K562 (cell line): ENCODE data around the gene MYOM3. TPM values are rescaled to one million over a fixed set of nuclear protein-coding genes. Genes with fewer than 3 reads are reported as not detected.

ENCODE experiments used
- ATAC-seq: fragments of 200-7000 bp; cut with Tn5 transposase; 3 replicates; pipeline ENCODE4 v1.9.1; 2020; ENCODE audit warnings: moderate library complexity
- BruUV-seq: library from RNA; stranded (reverse); fragments of 400-500 nt; replicated peaks from 2 replicates; lab custom pipeline; 2021; lab: Mats Ljungman, UMichigan
- CTCF ChIA-PET: fragments of 300-600 bp; formaldehyde crosslinking; extraction: SDS; loops from one replicate; lab custom pipeline; 2021; ENCODE audit warnings: low intra/inter-chr PET ratio; lab: Yijun Ruan, JAX
- POLR2A ChIA-PET: fragments of 300-600, 350-650 bp; sonication (Branson Sonifier 250); formaldehyde crosslinking; extraction: SDS; loops from one replicate; lab custom pipeline; 2021; ENCODE audit warnings: antibody characterized with exemption, inconsistent platforms; lab: Yijun Ruan, JAX
- DNase-seq, 4 experiments: peaks; one replicate each; pipeline versions ENCODE4 v3.0.0 to v3.0.0-alpha.2; 2011 to 2018; ENCODE audit warnings: low spot score in 3 of 4, mixed read lengths in 3 of 4; ENCODE audit errors: extremely low read depth in 1 of 4
- FAIRE-seq: peaks from 2 replicates; lab custom pipeline; 2011; peaks lifted over from hg19 to GRCh38; lab: Jason Lieb, UNC
- H2AFZ ChIP-seq: 2 replicates; pipeline ENCODE4 v1.6.0; 2011; ENCODE audit warnings: low read depth, low read length, control low read depth, inconsistent platforms
- H3K27ac ChIP-seq: fragments of 200-600 bp; 3 replicates; pipeline ENCODE4 v1.8.0; 2011; ENCODE audit warnings: low read depth, mild to moderate bottlenecking, control low read depth, inconsistent platforms, low read length, moderate library complexity, mixed read lengths; ENCODE audit errors: extremely low read depth
- H3K27me3 ChIP-seq, 2 experiments: fragments of 300-600 bp in 1 of 2; 2 replicates in 1 of 2; 3 replicates in 1 of 2; pipeline versions ENCODE4 v1.6.0 to v1.8.0; 2011; ENCODE audit warnings: inconsistent platforms in 2 of 2, low read length in 2 of 2, mild to moderate bottlenecking in 1 of 2, mixed read lengths in 1 of 2, moderate library complexity in 1 of 2; ENCODE audit not compliant: control insufficient read depth in 2 of 2, insufficient read depth in 2 of 2
- H3K36me3 ChIP-seq: fragments of 300-600 bp; 3 replicates; pipeline ENCODE4 v1.8.0; 2011; ENCODE audit warnings: mild to moderate bottlenecking, low read length, inconsistent platforms; ENCODE audit not compliant: control insufficient read depth, insufficient read depth
- H3K4me1 ChIP-seq, 2 experiments: fragments of 200-600 bp in 1 of 2; replicated peaks in 1 of 2; 2 replicates in 1 of 2; 3 replicates in 1 of 2; pipeline versions ENCODE4 v1.5.1 to v1.8.0; 2011; ENCODE audit warnings: inconsistent platforms in 2 of 2, low read length in 2 of 2, mild to moderate bottlenecking in 1 of 2, mixed read lengths in 1 of 2, moderate library complexity in 1 of 2; ENCODE audit not compliant: control insufficient read depth in 2 of 2, insufficient read depth in 2 of 2
- H3K4me2 ChIP-seq: 2 replicates; pipeline ENCODE4 v1.6.1; 2011; ENCODE audit warnings: low read length, control low read depth, inconsistent platforms, mixed read lengths; ENCODE audit not compliant: insufficient read depth
- H3K4me3 ChIP-seq: fragments of 200-600 bp; sonication (generic), shearing (Covaris generic); 2 replicates; pipeline ENCODE4 v1.5.1; 2016; ENCODE audit warnings: control low read depth, inconsistent platforms
- H3K79me2 ChIP-seq: fragments of 200-600 bp; 3 replicates; pipeline ENCODE4 v1.8.0; 2011; ENCODE audit warnings: low read length, inconsistent platforms; ENCODE audit not compliant: control insufficient read depth, insufficient read depth
- H3K9ac ChIP-seq, 2 experiments: 2 replicates each; pipeline versions ENCODE4 v1.6.0 to v1.6.1; 2011; ENCODE audit warnings: low read depth in 2 of 2, low read length in 2 of 2, control low read depth in 1 of 2, inconsistent platforms in 1 of 2, mild to moderate bottlenecking in 1 of 2, mixed read lengths in 1 of 2; ENCODE audit not compliant: insufficient read depth in 1 of 2
- H3K9me1 ChIP-seq: one replicate; pipeline ENCODE4 v1.6.0; 2011; ENCODE audit warnings: inconsistent platforms, mild to moderate bottlenecking, low read length, moderate library complexity; ENCODE audit not compliant: control insufficient read depth, insufficient read depth
- H3K9me3 ChIP-seq: replicated peaks from 2 replicates; pipeline ENCODE4 v1.5.1; 2011; ENCODE audit warnings: low read depth, low read length, inconsistent platforms; ENCODE audit not compliant: control insufficient read depth, insufficient read depth
- H4K20me1 ChIP-seq: replicated peaks from 2 replicates; pipeline ENCODE4 v1.6.1; 2011; ENCODE audit warnings: low read length, inconsistent platforms, mixed read lengths; ENCODE audit not compliant: control insufficient read depth, insufficient read depth
- ATF7 ChIP-seq: fragments of 450-650 bp; IDR thresholded peaks from 2 replicates; pipeline ENCODE4 v1.7.1; 2014; ENCODE audit warnings: mild to moderate bottlenecking, moderate library complexity
- ETS2 ChIP-seq: IDR thresholded peaks from 2 replicates; pipeline ENCODE4 v1.6.1; 2016; ENCODE audit warnings: borderline replicate concordance, missing genetic modification characterization, mild to moderate bottlenecking, moderate library complexity, missing compliant biosample characterization; ENCODE audit not compliant: poor library complexity, severe bottlenecking
- FOSL1 ChIP-seq: fragments of 200-800 bp; sonication (Bioruptor generic); conservative IDR thresholded peaks from 2 replicates; pipeline ENCODE4 v1.6.1; 2016; ENCODE audit warnings: missing genetic modification characterization, missing compliant biosample characterization
- FOXP1 ChIP-seq: sonication (generic); formaldehyde crosslinking; IDR thresholded peaks from 2 replicates; pipeline ENCODE4 v1.8.0; 2022; ENCODE audit warnings: mild to moderate bottlenecking, missing genetic modification reagents
- KLF10 ChIP-seq: fragments of 250-450 bp; sonication (Bioruptor Pico); IDR thresholded peaks from 2 replicates; pipeline ENCODE4 v1.6.1; 2021; ENCODE audit warnings: matching md5 sums
- MAZ ChIP-seq, 2 experiments: fragments of 450-650 bp in 1 of 2; sonication (generic) in 1 of 2; formaldehyde crosslinking; IDR thresholded peaks in 1 of 2; conservative IDR thresholded peaks in 1 of 2; 2 replicates each; pipeline versions ENCODE4 v1.4.0 to v1.5.0; 2020; ENCODE audit warnings: mild to moderate bottlenecking in 1 of 2, missing genetic modification reagents in 1 of 2
- NCOA1 ChIP-seq: fragments of 450-650 bp; IDR thresholded peaks from 2 replicates; pipeline ENCODE4 v1.6.1; 2016; ENCODE audit warnings: low read depth
- SMAD3 ChIP-seq: fragments of 450-650 bp; formaldehyde crosslinking; conservative IDR thresholded peaks from 2 replicates; pipeline ENCODE4 v1.4.0; 2020; ENCODE audit warnings: mild to moderate bottlenecking
- TAF7 ChIP-seq: fragments of 450-650 bp; IDR thresholded peaks from 2 replicates; pipeline ENCODE4 v1.6.1; 2016; ENCODE audit warnings: missing genetic modification characterization, missing compliant biosample characterization
- TSC22D4 ChIP-seq: fragments of 450-650 bp; IDR thresholded peaks from 2 replicates; pipeline ENCODE4 v1.6.1; 2016; ENCODE audit warnings: missing genetic modification characterization, missing biosample characterization, control low read depth
- U2AF1 ChIP-seq: fragments of 200-400 bp; formaldehyde crosslinking; optimal IDR thresholded peaks from 2 replicates; pipeline ENCODE3; 2017; ENCODE audit warnings: mild to moderate bottlenecking, low read depth, low read length, moderate library complexity
- WHSC1 ChIP-seq: IDR thresholded peaks from one replicate; pipeline ENCODE4 v1.6.1; 2012; ENCODE audit warnings: low read length, control low read depth, inconsistent platforms
- ZNF699 ChIP-seq: fragments of 250-450 bp; sonication (Bioruptor Pico); IDR thresholded peaks from 2 replicates; pipeline ENCODE4 v1.8.0; 2021; ENCODE audit warnings: mild to moderate bottlenecking, moderate library complexity; ENCODE audit not compliant: insufficient replicate concordance
- WGBS: fragments of 100-300 bp; shearing (Covaris generic); methylation state at CpG from one replicate; pipeline ENCODE4 v1.1.6; 2016; ENCODE audit warnings: low coverage, mixed read lengths; ENCODE audit not compliant: insufficient coverage; ENCODE audit errors: missing lambda C conversion rate; 5-methylcytosine and 5-hydroxymethylcytosine counted together
- in situ Hi-C: fragments of 300-500 bp; cut with MboI; formaldehyde crosslinking; loops from 4 replicates; pipeline ENCODE4 v1.15.0; 2018; ENCODE audit warnings: inconsistent platforms, mixed read lengths
- intact Hi-C: fragments of 100-400 bp; cut with micrococcal nuclease; formaldehyde crosslinking; loops from 2 replicates; pipeline ENCODE4 v1.14.2; 2022
- polyA plus RNA-seq, 8 experiments: library from polyadenylated mRNA; depleted of rRNA in 4 of 8; stranded (reverse) in 5 of 8; unstranded in 3 of 8; fragments of >200 nt; fragmentation: Nextera tagmentation in 2 of 8; fragmentation: Illumina TruSeq in 1 of 8; extraction: Ambion mirVana in 2 of 8; extraction: Trizol in 1 of 8; gene quantifications; 2 replicates each; pipeline versions ENCODE4 v1.2.1 to v1.2.3, GENCODE V29; 2011 to 2014; ENCODE audit warnings: inconsistent platforms in 1 of 8, missing spikeins in 1 of 8
- total RNA-seq, 7 experiments: library from RNA; depleted of rRNA in 6 of 7; stranded (reverse); fragments of >200 nt in 6 of 7; fragmentation: Illumina TruSeq in 2 of 7; extraction: Trizol in 2 of 7; gene quantifications; 2 replicates each; pipeline versions ENCODE4 v1.2.1 to v1.2.3, GENCODE V29; 2011 to 2021; ENCODE audit warnings: low replicate concordance in 1 of 7
- TF ChIP-seq, protein P1 (sequence below): sonication (generic); formaldehyde crosslinking; IDR thresholded peaks from 2 replicates; pipeline ENCODE4 v1.8.1; 2023; ENCODE audit warnings: mild to moderate bottlenecking, missing genetic modification reagents
- TF ChIP-seq, protein P2 (sequence below), 2 experiments: IDR thresholded peaks in 1 of 2; conservative IDR thresholded peaks in 1 of 2; 2 replicates each; pipeline ENCODE4 v1.6.1; 2016; ENCODE audit warnings: low read depth in 2 of 2, mild to moderate bottlenecking in 1 of 2, missing compliant biosample characterization in 1 of 2, missing genetic modification characterization in 1 of 2, moderate library complexity in 1 of 2

MYOM3 gene
- total and polyA plus RNA-seq, 9 of the 15 experiments (the other 6 are each of a cell fraction or from before 2014, with no cell fraction given) = 0.01 TPM; not detected in 8

DNA sequence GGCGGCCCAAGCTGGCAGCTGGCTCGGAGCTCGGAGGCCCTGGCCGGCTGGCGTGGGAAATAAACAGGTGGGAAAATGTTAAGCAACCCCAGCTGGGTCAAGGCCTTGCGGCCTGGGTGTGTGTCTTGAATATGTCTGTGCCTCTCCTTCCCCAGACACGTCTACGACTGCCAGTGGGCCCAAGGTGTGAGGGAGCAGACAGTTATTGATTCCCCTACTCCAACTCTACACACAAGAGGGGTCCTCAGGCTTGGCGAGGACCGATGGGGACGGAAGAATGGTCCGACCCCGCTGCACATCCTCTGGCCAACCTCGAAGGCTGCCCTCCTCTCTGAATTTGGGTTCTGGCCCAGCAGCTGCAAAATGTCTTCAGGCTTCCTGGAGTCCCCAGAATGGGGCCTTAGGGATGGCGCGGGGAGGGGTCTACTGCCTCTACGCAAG lies 28.8 kb upstream of the MYOM3 start (continued):
- TF ChIP-seq WHSC1 (no peak), TSC22D4 (tag) (no peak), MAZ (CRISPR knock-in tag; conservative IDR thresholded peaks at IDR 0.05 in 1 of 2, IDR thresholded peaks at IDR 0.05 in 1 of 2) (no peak), ATF7 (no peak), ETS2 (no peak), U2AF1 (no peak), NCOA1 (no peak)
- TF ChIP-seq, protein P1, sequence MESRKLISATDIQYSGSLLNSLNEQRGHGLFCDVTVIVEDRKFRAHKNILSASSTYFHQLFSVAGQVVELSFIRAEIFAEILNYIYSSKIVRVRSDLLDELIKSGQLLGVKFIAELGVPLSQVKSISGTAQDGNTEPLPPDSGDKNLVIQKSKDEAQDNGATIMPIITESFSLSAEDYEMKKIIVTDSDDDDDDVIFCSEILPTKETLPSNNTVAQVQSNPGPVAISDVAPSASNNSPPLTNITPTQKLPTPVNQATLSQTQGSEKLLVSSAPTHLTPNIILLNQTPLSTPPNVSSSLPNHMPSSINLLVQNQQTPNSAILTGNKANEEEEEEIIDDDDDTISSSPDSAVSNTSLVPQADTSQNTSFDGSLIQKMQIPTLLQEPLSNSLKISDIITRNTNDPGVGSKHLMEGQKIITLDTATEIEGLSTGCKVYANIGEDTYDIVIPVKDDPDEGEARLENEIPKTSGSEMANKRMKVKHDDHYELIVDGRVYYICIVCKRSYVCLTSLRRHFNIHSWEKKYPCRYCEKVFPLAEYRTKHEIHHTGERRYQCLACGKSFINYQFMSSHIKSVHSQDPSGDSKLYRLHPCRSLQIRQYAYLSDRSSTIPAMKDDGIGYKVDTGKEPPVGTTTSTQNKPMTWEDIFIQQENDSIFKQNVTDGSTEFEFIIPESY (CRISPR knock-in tag) = no peak
- TF ChIP-seq, all 486 proteins: peak for 0

DNA sequence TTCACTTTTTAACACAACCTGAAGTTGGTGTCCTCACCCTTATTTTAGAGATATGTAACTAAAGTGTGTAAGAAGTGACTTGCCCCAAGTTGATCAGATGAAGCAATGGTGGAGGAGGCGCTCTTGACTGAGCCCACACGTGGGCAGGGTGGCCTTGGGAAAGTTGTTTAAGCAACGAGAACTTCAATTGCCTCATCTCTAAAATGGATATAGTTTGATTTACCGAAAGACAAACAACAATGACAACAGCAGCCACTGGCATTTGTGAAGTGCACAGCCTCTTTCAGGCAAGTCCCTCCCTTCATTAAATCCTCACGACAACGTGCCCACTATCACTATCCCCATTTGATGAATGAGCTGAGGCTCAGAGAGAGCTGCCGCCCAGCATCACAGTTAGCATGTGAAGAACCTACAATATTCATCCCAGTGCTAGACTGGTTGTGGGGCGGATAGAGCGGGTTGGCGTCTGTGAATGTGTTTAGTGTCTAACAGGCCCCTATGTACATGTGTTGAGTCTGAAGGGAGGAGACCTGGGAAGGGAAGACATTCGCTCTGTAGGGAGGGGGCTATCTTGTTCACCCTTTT lies 28.0 kb upstream of the MYOM3 start:
- no peak overlapping the region for H2AFZ ChIP-seq
- WGBS = 7% methylated on average over 11 of the region's 11 CpGs
- no peak overlapping the region for H3K9ac ChIP-seq
- POLR2A ChIA-PET = interaction anchor here (0.6 kb wide), 1 partner anchor 17 kb away, joined by 3 read pairs; no protein-coding TSS in a partner anchor
- peaks cover 0 to 3% of the 10 kb centered on the region in 2 experiments; a peak in 1 of 5 replicates for H3K4me1 ChIP-seq
- FAIRE-seq = no peak
- H3K4me2 ChIP-seq = no peak overlapping the region
- H4K20me1 ChIP-seq = peaks cover 21% of the 10 kb centered on the region
- BruUV-seq = no TSS peak
- no peak overlapping the region for H3K4me3 ChIP-seq
- H3K36me3 ChIP-seq = no peaks in the 10 kb centered on the region
- no peak overlapping the region for H3K27ac ChIP-seq
- in situ Hi-C loops = no loop called here
- CTCF ChIA-PET = no interaction called here
- TF ChIP-seq ZNF699 (CRISPR knock-in tag) (no peak), KLF10 (no peak), FOXP1 (CRISPR knock-in tag) (no peak), SMAD3 (CRISPR knock-in tag) (no peak), TAF7 (tag) (no peak), FOSL1 (tag) (no peak)
- TF ChIP-seq, protein P2, sequence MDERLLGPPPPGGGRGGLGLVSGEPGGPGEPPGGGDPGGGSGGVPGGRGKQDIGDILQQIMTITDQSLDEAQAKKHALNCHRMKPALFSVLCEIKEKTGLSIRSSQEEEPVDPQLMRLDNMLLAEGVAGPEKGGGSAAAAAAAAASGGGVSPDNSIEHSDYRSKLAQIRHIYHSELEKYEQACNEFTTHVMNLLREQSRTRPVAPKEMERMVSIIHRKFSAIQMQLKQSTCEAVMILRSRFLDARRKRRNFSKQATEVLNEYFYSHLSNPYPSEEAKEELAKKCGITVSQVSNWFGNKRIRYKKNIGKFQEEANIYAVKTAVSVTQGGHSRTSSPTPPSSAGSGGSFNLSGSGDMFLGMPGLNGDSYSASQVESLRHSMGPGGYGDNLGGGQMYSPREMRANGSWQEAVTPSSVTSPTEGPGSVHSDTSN (CRISPR knock-in tag; IDR thresholded peaks at IDR 0.05; ENCODE audit: low read depth) = no peak
- TF ChIP-seq, protein P2 (tag; conservative IDR thresholded peaks at IDR 0.05; ENCODE audit: low read depth) = no peak
- peaks cover 46 to 65% of the 10 kb centered on the region in 2 experiments for H3K27me3 ChIP-seq
- no peaks in the 10 kb centered on the region for H3K79me2 ChIP-seq
- intact Hi-C loops = no loop called here
- no peaks in the 10 kb centered on the region for H3K9me3 ChIP-seq
- H3K9me1 ChIP-seq = no peaks in the 10 kb centered on the region
- DNase-seq = no peak
- no peak for ATAC-seq
